NB4 (cell line): Measurements from ENCODE around the gene NPIPB8.
"Not testable (repeated sequence)": the region's sequence is repeated elsewhere in the genome, so short reads cannot be mapped to it uniquely, and the experiment has no call there.

Source experiments
- DNase-seq: peaks from one replicate; pipeline ENCODE4 v3.0.0; 2010; ENCODE audit warnings: low read depth
- H3K4me3 ChIP-seq: one replicate; pipeline ENCODE4 v1.5.1; 2011; ENCODE audit warnings: mild to moderate bottlenecking, low read depth, low read length, moderate library complexity
- MAX ChIP-seq: IDR thresholded peaks from 2 replicates; pipeline ENCODE4 v1.6.1; 2011; ENCODE audit warnings: low read depth, low read length
- MYC ChIP-seq: IDR thresholded peaks from 2 replicates; pipeline ENCODE4 v1.6.1; 2011; ENCODE audit warnings: low read depth, low read length
- POLR2A ChIP-seq: IDR thresholded peaks from 2 replicates; pipeline ENCODE4 v1.6.1; 2011; ENCODE audit warnings: mild to moderate bottlenecking; ENCODE audit not compliant: insufficient read length; ENCODE audit errors: extremely low read depth
- TF ChIP-seq, protein P1 (sequence below): IDR thresholded peaks from one replicate; pipeline ENCODE4 v1.5.1; 2012; ENCODE audit warnings: low read depth, low read length

Gene NPIPB8

DNA sequence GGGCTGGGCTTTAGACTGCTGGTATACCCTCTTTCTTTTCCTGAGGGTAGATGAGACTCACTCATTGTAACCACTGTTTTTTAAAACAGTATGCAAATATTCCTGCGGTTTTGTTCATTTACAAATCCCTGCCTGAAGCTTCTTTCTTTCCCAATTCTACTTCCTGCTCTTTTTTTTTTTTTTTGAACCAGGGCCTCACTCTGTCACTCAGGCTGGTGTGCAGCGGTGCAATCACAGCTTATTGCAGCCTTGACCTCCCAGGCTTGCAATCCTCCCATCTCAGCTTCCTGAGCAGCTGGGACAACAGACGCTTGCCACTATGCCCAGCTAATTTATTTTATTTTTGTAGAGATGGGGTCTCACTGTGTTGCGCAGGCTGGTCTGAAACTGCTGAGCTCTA is 20.0 kb upstream of the NPIPB8 start:
- H3K4me3 ChIP-seq: no peak overlapping the region
- TF ChIP-seq, protein P1, sequence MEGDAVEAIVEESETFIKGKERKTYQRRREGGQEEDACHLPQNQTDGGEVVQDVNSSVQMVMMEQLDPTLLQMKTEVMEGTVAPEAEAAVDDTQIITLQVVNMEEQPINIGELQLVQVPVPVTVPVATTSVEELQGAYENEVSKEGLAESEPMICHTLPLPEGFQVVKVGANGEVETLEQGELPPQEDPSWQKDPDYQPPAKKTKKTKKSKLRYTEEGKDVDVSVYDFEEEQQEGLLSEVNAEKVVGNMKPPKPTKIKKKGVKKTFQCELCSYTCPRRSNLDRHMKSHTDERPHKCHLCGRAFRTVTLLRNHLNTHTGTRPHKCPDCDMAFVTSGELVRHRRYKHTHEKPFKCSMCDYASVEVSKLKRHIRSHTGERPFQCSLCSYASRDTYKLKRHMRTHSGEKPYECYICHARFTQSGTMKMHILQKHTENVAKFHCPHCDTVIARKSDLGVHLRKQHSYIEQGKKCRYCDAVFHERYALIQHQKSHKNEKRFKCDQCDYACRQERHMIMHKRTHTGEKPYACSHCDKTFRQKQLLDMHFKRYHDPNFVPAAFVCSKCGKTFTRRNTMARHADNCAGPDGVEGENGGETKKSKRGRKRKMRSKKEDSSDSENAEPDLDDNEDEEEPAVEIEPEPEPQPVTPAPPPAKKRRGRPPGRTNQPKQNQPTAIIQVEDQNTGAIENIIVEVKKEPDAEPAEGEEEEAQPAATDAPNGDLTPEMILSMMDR: no peak
- TF ChIP-seq MYC (no peak), MAX (no peak), POLR2A (no peak)
- no peak for DNase-seq

- not testable (repeated sequence) for DNase-seq, H3K4me3 ChIP-seq
Observed at GRCh38 chr16:28620316-28620715, 17.5 kb upstream of the NPIPB8 start.

GRCh38 chr16:28621481-28622155 is 16.2 kb upstream of the NPIPB8 start:
- H3K4me3 ChIP-seq: peak overlapping the region; percentile 71
- no peak for DNase-seq
- TF ChIP-seq, protein P1: no peak
- TF ChIP-seq MYC (no peak), POLR2A (no peak), MAX (no peak)

GRCh38 chr16:28622532-28623171 is 15.2 kb upstream of the NPIPB8 start:
- peak; percentile 29 for DNase-seq
- H3K4me3 ChIP-seq: peak overlapping the region; percentile 71

DNA sequence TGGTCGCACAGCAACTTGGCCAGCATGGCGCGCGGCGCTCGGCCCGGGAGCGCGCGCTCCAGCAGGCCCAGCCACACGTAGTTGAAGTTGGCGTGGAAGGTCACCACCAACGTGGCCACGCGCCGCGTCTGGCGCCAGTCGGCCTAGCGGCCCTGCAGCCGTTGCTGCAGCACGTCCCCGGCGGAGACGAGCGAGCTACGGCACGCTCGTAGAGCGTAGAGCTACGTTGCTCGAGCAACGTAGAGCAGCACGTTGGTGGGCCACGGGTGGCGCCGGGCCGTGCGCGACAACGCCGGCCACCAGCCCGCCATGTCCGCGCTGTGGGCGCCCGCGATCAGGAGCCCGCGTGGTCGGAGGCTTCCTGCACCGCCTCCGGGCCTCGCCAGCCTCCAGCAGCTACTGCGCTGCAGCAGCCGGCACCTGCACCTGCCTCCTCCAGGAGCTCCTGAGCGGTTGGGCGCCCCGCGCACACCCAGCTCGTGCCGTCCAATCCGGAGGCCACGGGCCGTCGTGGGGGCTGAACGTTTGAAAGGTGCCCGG is 14.6 kb upstream of the NPIPB8 start:
- DNase-seq: peak; percentile 78
- H3K4me3 ChIP-seq: peak overlapping the region; percentile 71

DNA sequence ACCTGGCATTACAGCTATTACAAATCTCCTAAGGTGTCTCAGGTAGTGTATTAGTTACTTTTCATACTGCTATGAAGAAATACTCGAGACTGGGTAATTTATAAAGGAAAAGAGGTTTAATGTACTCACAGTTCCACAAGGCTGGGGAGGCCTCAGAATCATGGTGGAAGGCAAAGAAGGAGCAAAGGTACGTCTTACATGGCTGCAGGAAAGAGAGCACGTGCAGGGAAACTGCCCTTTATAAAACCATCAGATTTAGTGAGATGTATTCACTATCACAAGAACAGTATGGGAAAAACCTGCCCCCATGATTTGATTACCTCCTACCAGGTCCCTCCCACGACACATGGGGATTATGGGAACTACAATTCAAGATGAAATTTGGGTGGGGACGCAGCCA is 7.0 kb upstream of the NPIPB8 start:
- not testable (repeated sequence) for H3K4me3 ChIP-seq, DNase-seq

More for the DNA sequence above, 14.6 kb upstream of the NPIPB8 start:
- TF ChIP-seq POLR2A (peak; percentile 37), MAX (0 out of 2 replicates have a peak, but pooled peaks have one; percentile 30), MYC (no peak; the same call in none of the 2 replicates)
- TF ChIP-seq, protein P1: no peak

DNA sequence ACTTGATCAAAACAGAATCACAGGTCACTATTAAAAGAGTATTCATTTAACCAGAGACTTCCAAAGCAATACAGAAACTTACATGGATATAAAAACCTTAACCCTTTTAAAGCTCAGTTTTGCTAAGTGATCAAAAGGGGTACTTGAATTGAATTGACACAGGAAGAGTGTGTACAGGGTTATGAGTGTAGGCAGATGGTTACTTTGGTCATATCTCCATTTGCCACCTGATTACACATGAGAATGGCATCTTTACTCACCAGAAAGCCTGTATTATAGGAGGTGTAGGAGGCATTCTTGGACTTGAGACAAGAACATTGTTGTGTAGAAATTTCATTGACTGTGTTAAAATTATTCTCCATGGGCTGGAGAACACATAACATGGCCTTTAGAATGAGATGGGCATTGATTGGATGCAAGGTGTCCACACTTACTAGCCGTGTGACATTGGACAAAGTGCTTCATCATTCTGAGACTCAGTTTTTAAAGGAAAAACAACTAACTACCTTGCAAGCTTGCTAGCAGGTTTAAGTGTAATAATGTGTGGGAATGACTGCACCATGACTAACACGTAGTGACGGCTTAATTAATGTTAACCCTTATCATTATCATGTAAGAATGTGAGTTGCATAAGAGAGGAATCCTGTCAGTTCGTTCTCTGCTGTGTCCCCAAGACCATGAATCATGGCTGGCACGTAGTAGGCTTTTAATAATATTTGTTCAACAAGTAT is 1.6 kb upstream of the NPIPB8 start:
- DNase-seq, H3K4me3 ChIP-seq: not testable (repeated sequence)

- H3K4me3 ChIP-seq, DNase-seq: not testable (repeated sequence)
Observed at GRCh38 chr16:28638359-28638758, 494 bp downstream of the NPIPB8 start.

GRCh38 chr16:28639959-28640358 is 2.1 kb downstream of the NPIPB8 start:
- DNase-seq, H3K4me3 ChIP-seq: not testable (repeated sequence)

- DNase-seq, H3K4me3 ChIP-seq: not testable (repeated sequence)
Observed at GRCh38 chr16:28666264-28666663, 28.4 kb downstream of the NPIPB8 start.

GRCh38 chr16:28667480-28667879 is 29.6 kb downstream of the NPIPB8 start:
- not testable (repeated sequence) for H3K4me3 ChIP-seq, DNase-seq

- not testable (repeated sequence) for DNase-seq, H3K4me3 ChIP-seq
Observed at GRCh38 chr16:28668199-28668598, 30.3 kb downstream of the NPIPB8 start.

GRCh38 chr16:28688327-28688952 is 50.6 kb downstream of the NPIPB8 start:
- not testable (repeated sequence) for H3K4me3 ChIP-seq, DNase-seq
